ENCODE results near the gene TWIST2.

- no peak for TF ChIP-seq TAF1 (IDR thresholded peaks at IDR 0.05; ENCODE audit: borderline replicate concordance, insufficient read depth, low read length)
- no peak for TF ChIP-seq POLR2AphosphoS5 (IDR thresholded peaks at IDR 0.05; ENCODE audit: low read depth, low read length)
- TF ChIP-seq SIN3A (IDR thresholded peaks at IDR 0.05; ENCODE audit: borderline replicate concordance, insufficient read depth, low read length), result no peak
- TF ChIP-seq REST (IDR thresholded peaks at IDR 0.05; ENCODE audit: insufficient read depth in 1 of 2, low read depth in 2 of 2, low read length in 2 of 2), result no peak
Measured at GRCh38 chr2:238822955-238823354, 24.9 kb upstream of the TWIST2 start.
